ENCODE data around the gene KRT32.

The KRT32 gene

DNA sequence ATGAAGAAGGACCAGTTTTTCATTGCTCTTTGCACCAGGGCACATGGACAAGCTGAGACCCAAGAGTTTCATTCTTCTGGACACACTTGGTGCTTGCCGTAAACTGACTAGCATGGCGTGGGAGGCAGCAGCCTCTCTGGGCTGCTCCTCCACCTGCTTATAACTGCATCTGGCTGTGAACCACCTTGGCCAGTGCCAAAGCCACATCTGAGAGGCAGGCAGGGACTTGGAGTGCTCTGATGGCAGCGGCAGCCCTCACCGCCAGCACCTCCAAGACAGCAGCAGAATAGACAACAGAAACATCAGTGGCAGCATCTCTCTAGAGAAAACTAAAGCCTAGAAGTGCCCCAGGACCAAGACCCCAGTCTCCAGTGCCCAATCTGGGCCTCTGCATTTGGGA lies 47.5 kb downstream of the KRT32 start:
- H3K27me3 ChIP-seq (ENCODE audit: control insufficient read depth, low read length) = no peaks in the 10 kb centered on the region
- TF ChIP-seq, protein P1, sequence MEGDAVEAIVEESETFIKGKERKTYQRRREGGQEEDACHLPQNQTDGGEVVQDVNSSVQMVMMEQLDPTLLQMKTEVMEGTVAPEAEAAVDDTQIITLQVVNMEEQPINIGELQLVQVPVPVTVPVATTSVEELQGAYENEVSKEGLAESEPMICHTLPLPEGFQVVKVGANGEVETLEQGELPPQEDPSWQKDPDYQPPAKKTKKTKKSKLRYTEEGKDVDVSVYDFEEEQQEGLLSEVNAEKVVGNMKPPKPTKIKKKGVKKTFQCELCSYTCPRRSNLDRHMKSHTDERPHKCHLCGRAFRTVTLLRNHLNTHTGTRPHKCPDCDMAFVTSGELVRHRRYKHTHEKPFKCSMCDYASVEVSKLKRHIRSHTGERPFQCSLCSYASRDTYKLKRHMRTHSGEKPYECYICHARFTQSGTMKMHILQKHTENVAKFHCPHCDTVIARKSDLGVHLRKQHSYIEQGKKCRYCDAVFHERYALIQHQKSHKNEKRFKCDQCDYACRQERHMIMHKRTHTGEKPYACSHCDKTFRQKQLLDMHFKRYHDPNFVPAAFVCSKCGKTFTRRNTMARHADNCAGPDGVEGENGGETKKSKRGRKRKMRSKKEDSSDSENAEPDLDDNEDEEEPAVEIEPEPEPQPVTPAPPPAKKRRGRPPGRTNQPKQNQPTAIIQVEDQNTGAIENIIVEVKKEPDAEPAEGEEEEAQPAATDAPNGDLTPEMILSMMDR (IDR thresholded peaks at IDR 0.05; ENCODE audit: low read depth, low read length, poor library complexity, severe bottlenecking) = no peak
- TF ChIP-seq EZH2phosphoT487 (IDR thresholded peaks at IDR 0.05; ENCODE audit: borderline replicate concordance, low read length) = no peak
- no peak overlapping the region for H3K4me2 ChIP-seq (ENCODE audit: low read length)

DNA sequence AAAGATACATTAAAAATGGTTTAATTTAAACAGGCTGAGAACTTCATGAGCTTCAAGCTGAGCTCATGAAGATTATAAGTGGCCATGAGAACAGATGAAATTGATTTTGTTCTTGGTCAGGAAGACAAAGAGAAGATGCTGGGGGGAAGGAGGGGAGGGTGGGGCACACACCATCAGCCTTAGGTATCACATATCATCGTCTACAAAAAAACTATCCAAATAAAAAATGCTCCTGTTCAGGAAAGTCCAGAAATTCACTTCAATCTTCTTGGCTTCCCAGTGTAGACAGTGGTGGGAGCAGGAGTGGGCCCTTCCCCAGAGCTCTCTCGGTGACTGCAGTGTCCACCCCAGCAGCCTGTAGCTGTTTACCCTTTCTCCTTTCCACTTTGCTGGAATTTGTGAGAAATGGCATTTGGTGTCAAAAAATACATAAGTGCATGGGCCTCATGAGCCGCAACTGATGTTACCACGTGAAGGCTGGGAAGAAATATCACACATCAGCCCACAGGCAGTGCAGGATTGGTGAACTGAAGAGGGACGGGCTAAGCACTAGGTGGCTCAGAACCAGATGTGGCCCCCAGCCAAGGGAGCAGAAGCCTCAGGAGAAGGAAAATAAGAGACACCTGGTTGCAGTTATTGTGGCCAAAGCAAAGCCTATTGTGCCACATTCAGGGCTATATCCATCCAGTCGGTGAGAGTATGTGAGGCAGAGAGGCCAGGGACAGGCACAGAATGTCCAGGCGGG lies 48.9 kb downstream of the KRT32 start:
- H4K20me1 ChIP-seq (ENCODE audit: control insufficient read depth, insufficient read depth, low read depth, low read length) = no peaks in the 10 kb centered on the region

More for the DNA sequence above, 47.5 kb downstream of the KRT32 start:
- Histone ChIP-seq H3F3A (ENCODE audit: control insufficient read depth, insufficient read depth) (no peaks in the 10 kb centered on the region), H3K9me2 (replicated peaks; ENCODE audit: control insufficient read depth, low read length) (no peaks in the 10 kb centered on the region), H3K4me3 (ENCODE audit: low read length) (no peak overlapping the region), H3K79me2 (ENCODE audit: control insufficient read depth, low read length) (no peaks in the 10 kb centered on the region), H4K20me1 (ENCODE audit: control insufficient read depth, insufficient read depth, low read depth, low read length) (no peaks in the 10 kb centered on the region), H3K4me1 (ENCODE audit: control insufficient read depth, low read length) (no peaks in the 10 kb centered on the region), H3K9me3 (ENCODE audit: control insufficient read depth, insufficient read depth, low read length) (no peaks in the 10 kb centered on the region), H3K27ac (ENCODE audit: low read depth, low read length) (no peak overlapping the region), H3K36me3 (ENCODE audit: control insufficient read depth, low read length) (no peaks in the 10 kb centered on the region)

DNA sequence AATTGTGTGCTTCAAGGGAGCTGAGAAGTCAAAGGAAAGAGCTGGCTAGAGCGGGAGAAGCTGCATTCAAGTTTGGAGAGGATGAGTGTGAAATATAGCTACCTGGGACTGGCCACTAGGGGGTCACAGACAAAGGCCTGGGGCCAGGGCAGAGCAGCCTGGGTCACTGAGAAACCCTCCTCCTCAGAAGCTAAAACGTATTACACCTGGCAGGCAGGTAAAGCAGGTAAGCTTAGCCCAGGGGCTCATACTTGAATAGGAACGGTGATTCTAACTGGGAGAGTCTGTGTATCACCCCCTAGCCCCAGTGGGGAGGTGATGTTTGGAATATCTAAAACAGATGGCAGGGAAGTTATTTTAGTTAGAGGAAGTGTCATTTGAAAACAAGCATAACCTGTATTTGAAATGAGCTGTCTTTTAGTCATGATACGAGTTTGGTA lies 49.6 kb downstream of the KRT32 start:
- Histone ChIP-seq H3K4me1 (ENCODE audit: control insufficient read depth, low read length) (no peaks in the 10 kb centered on the region), H3K4me2 (ENCODE audit: low read length) (no peak overlapping the region), H3K9me2 (replicated peaks; ENCODE audit: control insufficient read depth, low read length) (no peaks in the 10 kb centered on the region), H4K20me1 (ENCODE audit: control insufficient read depth, insufficient read depth, low read depth, low read length) (no peaks in the 10 kb centered on the region), H3K27ac (ENCODE audit: low read depth, low read length) (no peak overlapping the region), H3K36me3 (ENCODE audit: control insufficient read depth, low read length) (no peaks in the 10 kb centered on the region), H3K27me3 (ENCODE audit: control insufficient read depth, low read length) (no peaks in the 10 kb centered on the region), H3K9me3 (ENCODE audit: control insufficient read depth, insufficient read depth, low read length) (no peaks in the 10 kb centered on the region), H3K79me2 (ENCODE audit: control insufficient read depth, low read length) (no peaks in the 10 kb centered on the region), H3K4me3 (ENCODE audit: low read length) (no peak overlapping the region), H3F3A (ENCODE audit: control insufficient read depth, insufficient read depth) (no peaks in the 10 kb centered on the region)
- no peak for TF ChIP-seq EZH2phosphoT487 (IDR thresholded peaks at IDR 0.05; ENCODE audit: borderline replicate concordance, low read length)
- TF ChIP-seq, protein P1 (IDR thresholded peaks at IDR 0.05; ENCODE audit: low read depth, low read length, poor library complexity, severe bottlenecking) = peak; percentile 76

More for the DNA sequence above, 48.9 kb downstream of the KRT32 start:
- Histone ChIP-seq H3K27ac (ENCODE audit: low read depth, low read length) (no peak overlapping the region), H3K79me2 (ENCODE audit: control insufficient read depth, low read length) (no peaks in the 10 kb centered on the region), H3K4me3 (ENCODE audit: low read length) (no peak overlapping the region), H3K4me1 (ENCODE audit: control insufficient read depth, low read length) (no peaks in the 10 kb centered on the region), H3K4me2 (ENCODE audit: low read length) (no peak overlapping the region), H3K9me2 (replicated peaks; ENCODE audit: control insufficient read depth, low read length) (no peaks in the 10 kb centered on the region), H3K9me3 (ENCODE audit: control insufficient read depth, insufficient read depth, low read length) (no peaks in the 10 kb centered on the region), H3K27me3 (ENCODE audit: control insufficient read depth, low read length) (no peaks in the 10 kb centered on the region), H3K36me3 (ENCODE audit: control insufficient read depth, low read length) (no peaks in the 10 kb centered on the region), H3F3A (ENCODE audit: control insufficient read depth, insufficient read depth) (no peaks in the 10 kb centered on the region)
- TF ChIP-seq, protein P1 (IDR thresholded peaks at IDR 0.05; ENCODE audit: low read depth, low read length, poor library complexity, severe bottlenecking) = no peak
- TF ChIP-seq EZH2phosphoT487 (IDR thresholded peaks at IDR 0.05; ENCODE audit: borderline replicate concordance, low read length) = no peak
